ENCODE results near the gene LSAMP. TPM values are rescaled to one million over a fixed set of nuclear protein-coding genes. Genes with fewer than 3 reads are reported as not detected.

Gene LSAMP
- total RNA-seq, 1 donor from 2014 or later, result 0.48 TPM

DNA sequence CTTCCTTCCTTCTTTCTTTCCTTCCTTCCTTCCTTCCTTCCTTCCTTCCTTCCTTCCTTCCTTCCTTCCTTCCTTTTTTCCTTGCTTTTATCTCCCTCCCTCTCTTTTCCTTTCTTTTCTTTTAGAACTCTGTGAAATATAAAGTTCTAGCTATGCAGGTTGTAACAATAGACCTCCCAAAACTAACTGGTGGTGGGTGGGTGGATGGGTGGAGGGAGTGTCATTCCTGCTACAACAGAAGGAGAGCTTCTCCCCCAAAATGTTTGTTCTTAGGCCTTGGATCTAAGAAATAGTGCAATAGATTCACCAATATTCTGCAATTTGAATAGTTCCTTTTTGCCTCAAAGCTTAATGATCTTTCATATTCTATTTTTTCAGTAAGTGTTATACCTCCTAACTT, 606.0 kb downstream of the LSAMP start:
- no peak for DNase-seq (ENCODE audit: low spot score)
- intact Hi-C loops (cut with DNase I), result no loop called here

GRCh38 chr3:115838786-115839185, 606.5 kb downstream of the LSAMP start:
- intact Hi-C loops (cut with DNase I), result no loop called here
- DNase-seq (ENCODE audit: low spot score), result no peak

DNA sequence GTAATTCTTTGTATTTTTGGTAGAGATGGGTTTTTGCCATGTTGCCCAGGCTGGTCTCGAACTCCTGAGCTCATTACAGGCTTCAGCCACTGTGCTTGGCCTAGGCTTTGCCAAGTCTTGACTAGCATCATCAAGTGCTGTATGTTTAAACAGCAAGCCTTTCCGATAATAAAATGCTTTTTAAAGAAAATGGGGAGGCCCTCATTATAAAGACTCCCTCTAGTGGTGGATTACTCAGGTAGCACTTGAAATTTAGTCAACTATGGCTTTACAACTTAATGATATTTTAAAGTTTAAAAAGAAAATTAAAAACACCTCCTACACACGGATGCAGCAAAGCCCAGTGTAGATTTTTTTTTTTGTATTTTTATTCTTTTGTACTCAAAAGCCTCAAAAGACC, 608.3 kb downstream of the LSAMP start:
- no peak for DNase-seq (ENCODE audit: low spot score)
- intact Hi-C loops (cut with DNase I), result no loop called here

GRCh38 chr3:115835946-115836345, 609.3 kb downstream of the LSAMP start:
- no peak for DNase-seq (ENCODE audit: low spot score)
- intact Hi-C loops (cut with DNase I), result no loop called here

- intact Hi-C loops (cut with DNase I), result no loop called here
- DNase-seq (ENCODE audit: low spot score), result no peak
Observed at GRCh38 chr3:115834068-115834467, 611.2 kb downstream of the LSAMP start.

- intact Hi-C loops (cut with DNase I), result no loop called here
- DNase-seq (ENCODE audit: low spot score), result no peak
Observed at GRCh38 chr3:115833074-115833473, 612.2 kb downstream of the LSAMP start.

DNA sequence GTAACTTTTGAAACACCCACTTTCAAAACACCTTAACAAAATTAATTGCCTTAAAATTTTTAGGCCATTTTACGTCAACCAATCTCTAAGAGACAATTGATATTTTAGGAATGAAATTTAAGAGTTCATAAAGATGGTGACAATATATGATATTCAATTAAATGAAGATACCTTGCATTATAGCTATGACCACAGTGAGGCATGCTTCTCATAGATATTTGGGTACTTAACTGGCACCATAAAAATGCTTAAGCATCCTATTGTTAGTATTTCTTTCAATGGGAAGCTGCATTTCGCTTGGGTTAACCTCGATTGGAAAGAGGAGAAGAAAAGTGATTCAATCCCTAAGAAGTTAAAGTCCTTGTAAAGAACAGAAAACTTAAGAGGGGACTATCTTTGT, 613.0 kb downstream of the LSAMP start:
- intact Hi-C loops (cut with DNase I), result no loop called here
- no peak for DNase-seq (ENCODE audit: low spot score)

- intact Hi-C loops (cut with DNase I), result no loop called here
- no peak for DNase-seq (ENCODE audit: low spot score)
Observed at GRCh38 chr3:115831864-115832263, 613.4 kb downstream of the LSAMP start.

GRCh38 chr3:115830764-115831395, 614.4 kb downstream of the LSAMP start:
- intact Hi-C loops (cut with DNase I), result no loop called here
- DNase-seq (ENCODE audit: low spot score), result no peak

- intact Hi-C loops (cut with DNase I), result no loop called here
- DNase-seq (ENCODE audit: low spot score), result no peak
Observed at GRCh38 chr3:115828401-115828800, 616.9 kb downstream of the LSAMP start.

DNA sequence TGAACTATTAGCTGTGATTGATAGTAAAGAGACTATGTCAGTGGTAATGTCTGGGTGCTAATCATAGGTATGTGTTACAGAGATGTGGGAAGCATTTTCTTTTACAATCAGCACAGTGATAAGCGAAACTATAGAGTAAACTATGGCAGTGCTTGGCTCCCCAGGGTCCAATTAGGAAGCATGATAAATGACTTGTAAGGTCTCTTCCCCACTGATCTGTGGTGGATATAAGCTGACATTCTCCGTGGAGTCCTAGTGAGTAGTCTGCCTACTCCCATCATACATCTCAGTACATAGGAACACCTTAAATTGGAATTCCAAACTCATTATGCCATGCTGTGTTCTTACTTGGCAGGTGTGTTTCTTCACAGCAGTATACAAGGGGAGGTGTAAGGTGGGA, 617.8 kb downstream of the LSAMP start:
- intact Hi-C loops (cut with DNase I), result no loop called here
- no peak for DNase-seq (ENCODE audit: low spot score)

GRCh38 chr3:115825046-115825445, 620.2 kb downstream of the LSAMP start:
- no peak for DNase-seq (ENCODE audit: low spot score)
- intact Hi-C loops (cut with DNase I), result no loop called here

GRCh38 chr3:115823083-115823482, 622.2 kb downstream of the LSAMP start:
- intact Hi-C loops (cut with DNase I), result no loop called here
- no peak for DNase-seq (ENCODE audit: low spot score)

DNA sequence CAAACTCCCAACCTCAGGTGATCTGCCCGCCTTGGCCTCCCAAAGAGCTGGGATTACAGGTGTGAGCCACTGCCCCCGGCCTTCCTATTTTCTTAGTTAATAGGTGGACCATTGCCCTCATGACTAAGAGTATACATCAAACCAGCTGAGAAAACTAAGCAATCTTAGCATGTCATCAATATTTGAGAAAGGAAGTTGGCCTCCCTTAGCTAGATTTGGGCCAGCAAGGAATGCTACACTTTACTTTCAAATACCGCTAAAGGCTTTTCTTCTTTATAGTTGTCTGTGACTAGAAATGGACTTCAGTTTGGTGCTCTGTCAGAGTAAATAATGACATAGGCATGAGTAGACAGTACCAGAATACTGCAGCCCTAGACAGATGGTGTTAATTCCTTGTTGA, 622.7 kb downstream of the LSAMP start:
- DNase-seq (ENCODE audit: low spot score), result no peak
- intact Hi-C loops (cut with DNase I), result no loop called here

- DNase-seq (ENCODE audit: low spot score), result no peak
- intact Hi-C loops (cut with DNase I), result no loop called here
Observed at GRCh38 chr3:115819785-115820384, 625.4 kb downstream of the LSAMP start.

DNA sequence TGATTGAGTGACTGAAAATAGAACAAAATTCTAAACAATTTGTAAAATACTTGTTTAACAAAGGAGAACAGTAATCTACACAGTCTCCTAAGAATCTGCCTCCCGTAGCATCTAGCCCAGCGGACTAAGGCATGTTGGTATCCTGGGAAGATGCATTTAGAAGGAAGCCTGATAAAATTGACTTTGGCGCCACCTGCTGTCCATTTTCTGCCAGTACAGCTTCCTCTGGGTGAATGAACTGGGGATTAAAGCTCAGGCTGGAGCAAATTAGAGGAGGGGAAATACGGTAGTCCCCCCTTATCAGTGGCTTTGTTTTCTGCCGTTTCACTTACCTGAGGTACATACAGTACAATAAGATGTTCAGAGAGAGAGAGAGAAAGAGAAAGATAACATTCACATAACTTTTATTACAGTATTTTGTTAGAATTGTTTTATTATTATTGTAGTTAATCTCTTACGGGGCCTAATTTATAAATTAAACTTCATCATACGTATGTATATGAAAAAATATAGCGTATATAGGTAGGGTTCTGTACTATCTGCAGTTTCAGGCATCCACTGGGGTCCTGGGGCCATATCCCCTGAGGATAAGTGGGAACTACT, 630.4 kb downstream of the LSAMP start:
- intact Hi-C loops (cut with DNase I), result loop anchor here (5.0 kb wide), 1 partner anchor 1978 kb away; the partner anchor contains the start of gene GRAMD1C
- peak; percentile 78 for DNase-seq (ENCODE audit: low spot score)

DNA sequence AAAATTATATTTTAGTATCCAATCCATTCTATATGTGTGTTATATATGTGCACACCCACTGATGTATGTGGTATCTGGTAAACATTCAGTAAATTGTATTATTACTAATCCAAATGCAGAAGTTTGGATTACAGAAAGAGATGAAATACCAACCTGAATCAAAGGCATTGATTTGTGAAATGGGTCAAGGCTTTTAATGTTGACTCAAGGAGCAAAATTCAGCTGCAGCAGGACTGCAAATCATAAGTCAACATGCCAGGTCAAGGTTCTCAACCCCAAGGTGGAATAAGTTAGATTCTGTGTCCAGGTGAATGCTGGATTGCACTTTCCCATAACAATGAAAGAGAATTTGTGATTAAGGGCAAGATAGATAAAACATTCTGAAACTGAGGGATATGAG, 631.3 kb downstream of the LSAMP start:
- DNase-seq (ENCODE audit: low spot score), result no peak
- intact Hi-C loops (cut with DNase I), result loop anchor here (5.0 kb wide), 1 partner anchor 1977 kb away; the partner anchor contains the start of gene GRAMD1C

GRCh38 chr3:115808816-115809215, 636.5 kb downstream of the LSAMP start:
- no peak for DNase-seq (ENCODE audit: low spot score)
- intact Hi-C loops (cut with DNase I), result no loop called here

DNA sequence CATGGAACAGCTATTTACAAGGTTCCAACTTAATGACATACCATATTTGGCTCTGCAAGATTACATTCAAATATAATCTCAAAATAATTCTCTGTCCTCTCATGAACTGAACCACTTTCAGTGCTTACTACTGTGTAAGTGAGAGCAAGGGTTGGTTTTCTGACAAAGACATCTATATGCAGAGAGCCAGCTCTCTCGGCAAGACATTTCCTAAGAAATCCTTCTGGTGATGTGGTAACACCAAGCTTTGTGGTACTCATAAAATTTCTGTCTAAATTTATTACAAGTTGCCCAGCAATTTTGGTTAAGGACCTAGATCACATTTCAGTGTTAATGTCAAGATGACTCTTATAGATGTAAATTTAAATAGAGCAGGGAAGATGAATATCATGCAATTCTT, 637.0 kb downstream of the LSAMP start:
- no peak for DNase-seq (ENCODE audit: low spot score)
- intact Hi-C loops (cut with DNase I), result no loop called here

- intact Hi-C loops (cut with DNase I), result no loop called here
- DNase-seq (ENCODE audit: low spot score), result no peak
Observed at GRCh38 chr3:115806501-115806900, 638.8 kb downstream of the LSAMP start.

- DNase-seq (ENCODE audit: low spot score), result no peak
- intact Hi-C loops (cut with DNase I), result no loop called here
Observed at GRCh38 chr3:115805520-115805919, 639.8 kb downstream of the LSAMP start.

Data from cardiac septum (tissue), 1 donor.